ENCODE measurements around the gene MYO10. TPM values are rescaled to one million over a fixed set of nuclear protein-coding genes. Genes with fewer than 3 reads are reported as not detected.

The MYO10 gene
- total RNA-seq, 1 donor, result 37.1 TPM

DNA sequence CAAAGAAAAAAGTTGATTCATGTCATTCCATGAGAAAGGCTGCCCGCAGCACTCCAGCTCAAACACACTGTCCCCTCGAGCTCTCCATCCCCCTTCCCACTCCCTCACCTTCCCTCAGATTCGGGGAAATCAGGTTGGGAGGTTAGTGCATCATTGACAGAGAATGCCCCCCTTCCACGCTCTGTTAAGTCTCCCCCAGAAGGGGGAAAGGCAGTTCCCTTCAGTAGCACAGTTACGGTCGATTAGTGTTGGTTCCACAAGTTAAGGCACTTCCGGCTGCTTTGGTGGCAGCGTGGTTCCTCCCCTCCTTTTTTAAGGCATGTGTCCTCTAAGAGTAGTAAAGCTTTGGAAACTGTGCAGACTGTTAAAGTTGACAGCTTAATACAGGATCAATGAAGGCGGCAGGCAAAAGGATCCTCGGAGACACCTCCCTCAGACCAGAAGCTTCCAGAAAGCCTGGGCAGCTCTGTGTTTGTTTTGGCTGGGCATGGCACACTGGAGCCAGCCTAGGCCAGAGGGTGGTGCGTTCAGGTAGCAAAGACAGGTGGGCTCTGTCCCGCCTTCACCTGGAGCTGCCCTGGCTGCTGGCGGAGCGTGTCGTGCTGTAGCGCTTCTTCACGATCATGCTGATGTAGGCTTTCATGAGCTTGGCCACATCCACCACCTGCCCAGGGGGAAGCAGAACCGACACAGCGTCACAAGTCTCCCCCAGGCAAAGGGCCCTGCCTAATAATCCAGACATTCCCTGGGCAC lies 269.8 kb downstream of the MYO10 start:
- no peak for DNase-seq (ENCODE audit: low read depth)
- TF ChIP-seq, protein P1, sequence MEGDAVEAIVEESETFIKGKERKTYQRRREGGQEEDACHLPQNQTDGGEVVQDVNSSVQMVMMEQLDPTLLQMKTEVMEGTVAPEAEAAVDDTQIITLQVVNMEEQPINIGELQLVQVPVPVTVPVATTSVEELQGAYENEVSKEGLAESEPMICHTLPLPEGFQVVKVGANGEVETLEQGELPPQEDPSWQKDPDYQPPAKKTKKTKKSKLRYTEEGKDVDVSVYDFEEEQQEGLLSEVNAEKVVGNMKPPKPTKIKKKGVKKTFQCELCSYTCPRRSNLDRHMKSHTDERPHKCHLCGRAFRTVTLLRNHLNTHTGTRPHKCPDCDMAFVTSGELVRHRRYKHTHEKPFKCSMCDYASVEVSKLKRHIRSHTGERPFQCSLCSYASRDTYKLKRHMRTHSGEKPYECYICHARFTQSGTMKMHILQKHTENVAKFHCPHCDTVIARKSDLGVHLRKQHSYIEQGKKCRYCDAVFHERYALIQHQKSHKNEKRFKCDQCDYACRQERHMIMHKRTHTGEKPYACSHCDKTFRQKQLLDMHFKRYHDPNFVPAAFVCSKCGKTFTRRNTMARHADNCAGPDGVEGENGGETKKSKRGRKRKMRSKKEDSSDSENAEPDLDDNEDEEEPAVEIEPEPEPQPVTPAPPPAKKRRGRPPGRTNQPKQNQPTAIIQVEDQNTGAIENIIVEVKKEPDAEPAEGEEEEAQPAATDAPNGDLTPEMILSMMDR (IDR thresholded peaks at IDR 0.05; ENCODE audit: insufficient read depth, low read length), result no peak
- H3K4me3 ChIP-seq (ENCODE audit: low read depth, low read length), result no peak overlapping the region

DNA sequence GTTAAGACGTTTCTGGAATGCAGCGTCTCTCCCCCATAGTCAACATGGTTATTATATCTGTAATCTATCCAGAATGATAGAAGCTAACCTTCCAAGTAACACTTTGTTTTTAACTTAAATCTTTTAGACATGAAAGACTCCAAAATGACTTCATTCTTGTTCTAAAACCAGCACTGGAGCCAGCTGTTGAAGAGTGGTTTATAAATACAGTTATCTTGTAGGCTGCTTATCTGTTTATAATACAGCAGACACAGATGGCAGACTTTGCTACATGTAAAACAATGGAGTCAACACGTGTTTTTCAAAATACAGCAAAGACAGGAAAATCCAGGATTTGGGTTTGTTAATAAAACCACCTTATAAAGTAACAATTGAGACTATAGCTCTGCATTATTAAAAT lies 270.5 kb downstream of the MYO10 start:
- no peak overlapping the region for H3K4me3 ChIP-seq (ENCODE audit: low read depth, low read length)
- TF ChIP-seq, protein P1 (IDR thresholded peaks at IDR 0.05; ENCODE audit: insufficient read depth, low read length), result no peak
- DNase-seq (ENCODE audit: low read depth), result peak; percentile 41

DNA sequence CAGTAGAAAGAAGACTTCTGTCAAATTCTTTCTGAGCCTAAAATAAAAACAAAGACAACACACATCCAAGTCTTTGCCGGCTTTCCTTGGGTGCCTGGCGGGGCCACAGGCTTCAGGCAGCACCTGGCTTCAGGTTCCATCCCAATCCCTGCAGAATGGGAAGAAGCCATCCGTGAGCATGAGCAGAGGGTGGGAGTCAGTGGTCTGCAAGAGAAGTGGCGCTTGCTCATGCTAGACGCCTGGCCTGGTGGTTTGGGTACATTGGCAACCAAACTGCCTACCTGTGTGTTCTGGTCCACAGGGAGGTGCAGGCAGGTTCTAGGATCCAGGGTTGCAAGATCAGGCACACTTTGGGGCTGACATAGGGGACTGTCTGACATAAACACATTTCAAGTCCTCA lies 271.7 kb downstream of the MYO10 start:
- H3K4me3 ChIP-seq (ENCODE audit: low read depth, low read length), result no peak overlapping the region
- TF ChIP-seq, protein P1 (IDR thresholded peaks at IDR 0.05; ENCODE audit: insufficient read depth, low read length), result no peak
- no peak for DNase-seq (ENCODE audit: low read depth)

DNA sequence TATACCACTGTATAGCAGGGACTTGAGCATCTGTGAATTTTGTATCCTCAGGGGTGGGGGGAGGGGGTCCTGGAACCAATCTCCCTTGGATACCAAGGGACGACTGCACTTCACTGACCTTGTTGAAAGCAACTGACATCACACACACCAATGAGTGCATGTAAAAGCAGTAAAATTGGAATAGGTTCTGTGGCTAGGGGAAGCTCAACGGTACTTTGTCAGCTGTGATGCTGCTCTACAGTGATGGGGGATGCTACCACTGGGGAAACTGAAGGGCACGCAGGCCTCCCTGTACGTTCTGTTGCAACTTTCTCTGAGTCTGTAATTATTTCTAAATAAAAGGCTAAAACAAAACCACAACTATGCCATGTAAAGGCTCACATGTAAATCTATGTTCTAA lies 272.2 kb downstream of the MYO10 start:
- no peak for DNase-seq (ENCODE audit: low read depth)
- H3K4me3 ChIP-seq (ENCODE audit: low read depth, low read length), result no peak overlapping the region
- TF ChIP-seq, protein P1 (IDR thresholded peaks at IDR 0.05; ENCODE audit: insufficient read depth, low read length), result no peak

DNA sequence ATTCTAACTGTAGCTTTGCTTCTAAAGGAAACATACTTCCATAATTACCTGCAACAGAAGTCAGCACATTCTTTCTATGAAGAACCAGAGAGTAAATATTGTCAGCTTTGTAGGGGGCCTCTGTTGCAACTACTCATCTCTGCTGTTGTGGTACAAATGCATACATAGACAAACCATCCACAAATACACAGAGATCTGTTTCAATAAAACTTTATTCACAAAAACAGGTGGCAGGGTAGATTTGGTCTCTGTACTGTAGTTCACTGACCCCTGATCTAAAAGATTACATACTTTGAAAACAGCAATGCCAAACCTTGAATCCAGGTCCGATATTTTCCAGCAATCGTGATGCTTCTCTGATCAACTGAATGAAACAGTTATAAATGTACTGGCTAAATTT lies 274.4 kb downstream of the MYO10 start:
- DNase-seq (ENCODE audit: low read depth), result no peak
- TF ChIP-seq, protein P1 (IDR thresholded peaks at IDR 0.05; ENCODE audit: insufficient read depth, low read length), result no peak
- no peak overlapping the region for H3K4me3 ChIP-seq (ENCODE audit: low read depth, low read length)

DNA sequence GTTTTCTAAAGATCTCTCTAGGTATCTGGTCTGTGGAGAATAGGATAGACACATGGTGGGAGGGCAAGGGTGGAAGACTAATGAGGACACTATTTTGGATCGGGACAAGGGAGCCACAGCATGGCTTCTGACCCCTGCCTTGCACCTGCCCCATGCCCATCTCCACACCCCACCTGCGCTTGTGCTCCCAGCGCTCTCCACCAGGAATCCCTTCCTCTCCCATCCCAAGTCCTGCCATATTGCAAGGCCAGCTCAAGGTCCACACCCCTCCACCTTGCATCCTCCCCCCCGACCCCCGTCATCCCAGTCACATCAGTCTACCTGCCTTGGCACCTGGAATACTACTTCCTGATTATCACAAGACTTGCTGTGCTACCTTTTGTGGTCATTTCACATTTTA lies 275.1 kb downstream of the MYO10 start:
- H3K4me3 ChIP-seq (ENCODE audit: low read depth, low read length), result no peak overlapping the region
- no peak for DNase-seq (ENCODE audit: low read depth)
- TF ChIP-seq, protein P1 (IDR thresholded peaks at IDR 0.05; ENCODE audit: insufficient read depth, low read length), result no peak

DNA sequence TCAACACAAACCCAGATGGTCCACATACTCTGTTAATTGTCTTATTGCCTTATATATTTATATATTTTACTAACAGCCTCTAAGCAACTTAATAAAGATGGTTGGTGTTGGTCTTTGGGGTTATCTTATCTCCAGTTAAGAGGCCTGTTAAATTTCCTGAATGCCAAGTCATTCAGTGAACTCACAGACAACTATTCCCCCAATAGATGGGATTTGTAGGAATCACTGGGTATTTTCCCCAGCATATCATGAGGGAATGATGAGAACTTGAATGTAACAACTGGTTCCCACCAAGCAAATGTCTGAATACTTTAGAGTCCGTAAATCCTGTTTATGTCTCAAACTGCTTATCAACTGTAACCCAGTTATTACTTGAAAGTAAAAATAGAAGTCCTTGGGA lies 276.6 kb downstream of the MYO10 start:
- TF ChIP-seq, protein P1 (IDR thresholded peaks at IDR 0.05; ENCODE audit: insufficient read depth, low read length), result no peak
- H3K4me3 ChIP-seq (ENCODE audit: low read depth, low read length), result no peak overlapping the region
- DNase-seq (ENCODE audit: low read depth), result peak; percentile 28
